ENCODE data around the gene FABP3.
A peak's percentile ranks its signal among the peaks of the same experiment; 100 is the strongest.

The FABP3 gene

DNA sequence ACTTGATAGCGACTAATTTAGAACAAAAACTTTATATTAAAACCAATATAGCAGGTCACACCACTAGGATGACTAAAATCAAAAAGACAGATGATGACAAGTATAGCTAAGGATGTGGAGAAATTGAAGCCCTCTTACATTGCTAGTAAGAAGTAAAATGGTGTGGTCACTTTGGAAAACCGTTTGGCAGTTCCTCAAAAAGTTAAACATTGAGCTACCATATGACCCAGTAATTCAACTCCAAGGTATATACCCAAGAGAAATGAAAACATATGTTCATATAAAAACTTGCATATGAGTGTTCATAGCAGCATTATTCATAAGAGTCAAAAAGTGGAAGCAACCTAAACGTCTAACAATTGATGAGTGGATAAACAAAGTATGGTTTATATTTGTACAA lies 27.1 kb upstream of the FABP3 start:
- Histone ChIP-seq H3K4me3 (ENCODE audit: low read depth, low read length) (no peak overlapping the region), H3K4me1 (ENCODE audit: control insufficient read depth, insufficient read depth, low read length) (no peaks in the 10 kb centered on the region), H3K9me3 (ENCODE audit: control insufficient read depth, insufficient read depth, low read depth, low read length) (no peaks in the 10 kb centered on the region), H3K36me3 (ENCODE audit: control insufficient read depth in 2 of 2, insufficient read depth in 1 of 2, low read length in 2 of 2) (no peaks in the 10 kb centered on the region), H3K27ac (ENCODE audit: extremely low read depth, low read depth, low read length) (no peak overlapping the region)
- TF ChIP-seq ZNF155 (tag by site-specific recombination; IDR thresholded peaks at IDR 0.05): no peak
- TF ChIP-seq, protein P1, sequence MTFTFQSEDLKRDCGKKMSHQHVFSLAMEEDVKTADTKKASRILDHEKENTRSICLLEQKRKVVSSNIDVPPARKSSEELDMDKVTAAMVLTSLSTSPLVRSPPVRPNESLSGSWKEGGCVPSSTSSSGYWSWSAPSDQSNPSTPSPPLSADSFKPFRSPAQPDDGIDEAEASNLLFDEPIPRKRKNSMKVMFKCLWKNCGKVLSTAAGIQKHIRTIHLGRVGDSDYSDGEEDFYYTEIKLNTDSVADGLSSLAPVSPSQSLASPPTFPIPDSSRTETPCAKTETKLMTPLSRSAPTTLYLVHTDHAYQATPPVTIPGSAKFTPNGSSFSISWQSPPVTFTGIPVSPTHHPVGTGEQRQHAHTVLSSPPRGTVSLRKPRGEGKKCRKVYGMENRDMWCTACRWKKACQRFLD (tag by site-specific recombination; IDR thresholded peaks at IDR 0.05): no peak
- no peak for TF ChIP-seq ZNF274 (IDR thresholded peaks at IDR 0.05; ENCODE audit: low read length)
- TF ChIP-seq ZNF274 (tag by site-specific recombination; IDR thresholded peaks at IDR 0.05; ENCODE audit: borderline replicate concordance): no peak
- TF ChIP-seq ZNF571 (tag by site-specific recombination; IDR thresholded peaks at IDR 0.05): no peak
- no peak for TF ChIP-seq ZEB2 (tag by site-specific recombination; IDR thresholded peaks at IDR 0.05)
- ChIA-PET POLR2A (no interaction called here), CTCF (interaction anchor here (0.6 kb wide), 1 partner anchor 63 kb away, joined by 3 read pairs; no protein-coding TSS in a partner anchor)

DNA sequence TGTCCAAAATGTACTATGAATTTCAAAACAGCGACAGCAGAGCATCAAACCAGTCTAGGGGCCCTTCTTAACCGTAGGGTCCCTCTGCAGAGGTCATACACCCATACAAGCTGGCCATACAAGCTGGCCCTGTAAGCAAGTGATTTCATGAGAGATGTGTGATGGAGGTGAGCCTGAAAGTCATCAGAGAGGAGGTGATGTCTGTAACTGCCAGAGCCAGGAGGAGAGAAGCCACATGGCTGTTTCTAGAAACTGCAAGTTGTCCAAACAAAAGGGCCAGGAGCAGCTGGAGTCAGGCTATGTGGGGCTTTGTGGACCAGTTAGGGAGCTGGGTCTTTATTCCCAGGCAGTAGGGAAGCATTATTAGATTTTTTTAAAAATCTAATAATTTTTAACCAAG lies 25.4 kb upstream of the FABP3 start:
- ChIA-PET CTCF (interaction anchor here (0.6 to 7.5 kb wide), 5 partner anchors 14 to 364 kb away, joined by 3 to 146 read pairs (median 3); partner anchors contain the start of gene SERINC2), POLR2A (no interaction called here)
- no peaks in the 10 kb centered on the region for H3K36me3 ChIP-seq (ENCODE audit: control insufficient read depth in 2 of 2, insufficient read depth in 1 of 2, low read length in 2 of 2)
- no peak overlapping the region for H3K4me3 ChIP-seq (ENCODE audit: low read depth, low read length)
- H3K4me1 ChIP-seq (ENCODE audit: control insufficient read depth, insufficient read depth, low read length): no peaks in the 10 kb centered on the region
- no peak for TF ChIP-seq YY2 (tag by site-specific recombination; IDR thresholded peaks at IDR 0.05)
- H3K9me3 ChIP-seq (ENCODE audit: control insufficient read depth, insufficient read depth, low read depth, low read length): no peaks in the 10 kb centered on the region
- H3K27ac ChIP-seq (ENCODE audit: extremely low read depth, low read depth, low read length): no peak overlapping the region

DNA sequence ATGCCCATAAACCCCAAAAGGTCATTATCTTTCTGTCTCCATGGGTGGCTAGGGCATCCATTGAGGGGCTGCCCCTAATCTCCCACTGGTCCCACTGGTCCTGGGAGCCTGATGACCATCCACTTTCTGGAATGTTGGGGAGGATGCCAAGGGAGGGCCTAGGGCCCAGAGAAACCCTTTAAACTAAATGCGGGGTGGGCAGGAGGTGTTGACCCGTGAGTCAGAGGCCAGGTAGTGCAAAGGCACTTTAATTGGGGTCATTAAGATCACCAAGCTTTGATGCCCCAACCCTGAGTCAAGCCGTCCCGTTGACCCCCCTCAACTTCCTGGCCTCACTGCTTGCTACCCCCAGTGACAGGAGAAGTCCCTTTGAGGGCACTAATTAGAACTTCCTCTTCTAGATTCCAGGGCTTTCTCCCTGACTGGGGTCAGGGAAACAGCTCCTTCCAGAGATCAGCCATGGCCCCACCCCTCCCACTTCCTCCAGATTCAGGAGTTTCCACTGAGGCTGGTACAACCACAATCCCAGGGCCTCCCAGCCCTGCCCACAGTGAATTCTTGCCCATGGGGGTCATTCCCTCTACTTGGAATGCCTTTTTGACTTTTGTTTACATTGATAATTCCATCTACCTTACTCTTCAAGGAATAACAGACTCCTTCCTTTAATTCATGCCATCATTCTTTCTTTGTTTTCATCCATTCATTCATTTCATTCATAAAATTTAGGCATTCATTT lies 24.7 kb upstream of the FABP3 start:
- no peaks in the 10 kb centered on the region for H3K36me3 ChIP-seq (ENCODE audit: control insufficient read depth in 2 of 2, insufficient read depth in 1 of 2, low read length in 2 of 2)
- H3K27ac ChIP-seq (ENCODE audit: extremely low read depth, low read depth, low read length): no peak overlapping the region
- TF ChIP-seq, protein P2, sequence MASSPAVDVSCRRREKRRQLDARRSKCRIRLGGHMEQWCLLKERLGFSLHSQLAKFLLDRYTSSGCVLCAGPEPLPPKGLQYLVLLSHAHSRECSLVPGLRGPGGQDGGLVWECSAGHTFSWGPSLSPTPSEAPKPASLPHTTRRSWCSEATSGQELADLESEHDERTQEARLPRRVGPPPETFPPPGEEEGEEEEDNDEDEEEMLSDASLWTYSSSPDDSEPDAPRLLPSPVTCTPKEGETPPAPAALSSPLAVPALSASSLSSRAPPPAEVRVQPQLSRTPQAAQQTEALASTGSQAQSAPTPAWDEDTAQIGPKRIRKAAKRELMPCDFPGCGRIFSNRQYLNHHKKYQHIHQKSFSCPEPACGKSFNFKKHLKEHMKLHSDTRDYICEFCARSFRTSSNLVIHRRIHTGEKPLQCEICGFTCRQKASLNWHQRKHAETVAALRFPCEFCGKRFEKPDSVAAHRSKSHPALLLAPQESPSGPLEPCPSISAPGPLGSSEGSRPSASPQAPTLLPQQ (tag by site-specific recombination; IDR thresholded peaks at IDR 0.05): no peak
- TF ChIP-seq, protein P3, sequence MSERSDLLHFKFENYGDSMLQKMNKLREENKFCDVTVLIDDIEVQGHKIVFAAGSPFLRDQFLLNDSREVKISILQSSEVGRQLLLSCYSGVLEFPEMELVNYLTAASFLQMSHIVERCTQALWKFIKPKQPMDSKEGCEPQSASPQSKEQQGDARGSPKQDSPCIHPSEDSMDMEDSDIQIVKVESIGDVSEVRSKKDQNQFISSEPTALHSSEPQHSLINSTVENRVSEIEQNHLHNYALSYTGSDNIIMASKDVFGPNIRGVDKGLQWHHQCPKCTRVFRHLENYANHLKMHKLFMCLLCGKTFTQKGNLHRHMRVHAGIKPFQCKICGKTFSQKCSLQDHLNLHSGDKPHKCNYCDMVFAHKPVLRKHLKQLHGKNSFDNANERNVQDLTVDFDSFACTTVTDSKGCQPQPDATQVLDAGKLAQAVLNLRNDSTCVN (tag by site-specific recombination; optimal IDR thresholded peaks at IDR 0.05): no peak
- TF ChIP-seq GLIS2 (tag by site-specific recombination; IDR thresholded peaks at IDR 0.05) (0 out of 2 replicates have a peak, but pooled peaks have one; percentile 18), GLI2 (tag by site-specific recombination; IDR thresholded peaks at IDR 0.05; ENCODE audit: borderline replicate concordance, low read depth) (no peak)
- no peak overlapping the region for H3K4me3 ChIP-seq (ENCODE audit: low read depth, low read length)
- ChIA-PET POLR2A (no interaction called here), CTCF (interaction anchor here (0.7 to 7.5 kb wide), 8 partner anchors 8 to 275 kb away, joined by 3 to 146 read pairs (median 5); partner anchors contain the start of gene SERINC2)
- no peaks in the 10 kb centered on the region for H3K9me3 ChIP-seq (ENCODE audit: control insufficient read depth, insufficient read depth, low read depth, low read length)
- H3K4me1 ChIP-seq (ENCODE audit: control insufficient read depth, insufficient read depth, low read length): no peaks in the 10 kb centered on the region

DNA sequence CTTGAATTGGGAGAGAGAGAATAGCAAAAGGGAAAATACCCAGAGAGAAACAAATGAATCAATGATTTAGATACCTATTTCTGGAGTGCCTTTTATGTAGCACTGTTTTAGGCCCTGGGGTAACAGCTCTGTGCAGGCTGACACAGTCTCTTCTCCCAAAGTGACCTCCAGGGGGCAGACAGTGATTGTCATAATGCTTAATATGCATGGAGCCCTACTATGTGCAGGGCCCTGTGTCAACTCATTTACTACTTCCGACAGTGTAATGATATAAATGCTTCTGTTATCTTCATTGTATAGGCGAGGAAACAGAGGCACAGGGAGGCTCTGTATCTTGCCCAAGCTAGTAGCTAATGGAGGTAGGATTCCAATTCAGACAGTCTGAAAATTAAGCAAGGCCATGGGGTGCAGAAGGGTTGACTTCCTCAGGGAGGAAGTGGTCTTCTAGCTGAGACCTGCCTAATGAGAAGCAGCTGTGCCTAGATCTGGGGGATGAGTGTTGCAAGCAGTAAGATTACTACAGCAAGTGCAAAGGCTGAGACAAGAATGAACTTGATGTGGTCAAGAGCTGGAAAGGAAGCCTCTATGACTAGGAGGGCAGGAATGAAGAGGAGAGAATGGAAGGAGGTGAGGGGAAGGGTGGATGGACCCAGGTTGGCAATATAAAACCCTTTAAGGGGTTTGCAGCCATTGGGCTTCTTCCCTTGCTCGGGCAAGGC lies 23.9 kb upstream of the FABP3 start:
- H3K9me3 ChIP-seq (ENCODE audit: control insufficient read depth, insufficient read depth, low read depth, low read length): no peaks in the 10 kb centered on the region
- H3K4me3 ChIP-seq (ENCODE audit: low read depth, low read length): no peak overlapping the region
- POLR2A ChIA-PET: interaction anchor here (0.8 kb wide), 2 partner anchors 25 to 100 kb away, joined by 3 read pairs; partner anchors contain the start of genes SNRNP40 and ZCCHC17
- no peaks in the 10 kb centered on the region for H3K4me1 ChIP-seq (ENCODE audit: control insufficient read depth, insufficient read depth, low read length)
- H3K36me3 ChIP-seq (ENCODE audit: control insufficient read depth in 2 of 2, insufficient read depth in 1 of 2, low read length in 2 of 2): no peaks in the 10 kb centered on the region
- CTCF ChIA-PET: interaction anchor here (0.6 to 7.5 kb wide), 8 partner anchors 8 to 416 kb away, joined by 3 to 146 read pairs (median 6); partner anchors contain the start of gene SERINC2
- no peak overlapping the region for H3K27ac ChIP-seq (ENCODE audit: extremely low read depth, low read depth, low read length)
- TF ChIP-seq ZNF654 (tag by site-specific recombination; IDR thresholded peaks at IDR 0.05; ENCODE audit: low read depth) (peak; percentile 10; the same call in 1 of the 2 replicates), SP7 (tag by site-specific recombination; IDR thresholded peaks at IDR 0.05) (no peak), ZNF837 (tag by site-specific recombination; IDR thresholded peaks at IDR 0.05) (no peak)
- TF ChIP-seq, protein P4, sequence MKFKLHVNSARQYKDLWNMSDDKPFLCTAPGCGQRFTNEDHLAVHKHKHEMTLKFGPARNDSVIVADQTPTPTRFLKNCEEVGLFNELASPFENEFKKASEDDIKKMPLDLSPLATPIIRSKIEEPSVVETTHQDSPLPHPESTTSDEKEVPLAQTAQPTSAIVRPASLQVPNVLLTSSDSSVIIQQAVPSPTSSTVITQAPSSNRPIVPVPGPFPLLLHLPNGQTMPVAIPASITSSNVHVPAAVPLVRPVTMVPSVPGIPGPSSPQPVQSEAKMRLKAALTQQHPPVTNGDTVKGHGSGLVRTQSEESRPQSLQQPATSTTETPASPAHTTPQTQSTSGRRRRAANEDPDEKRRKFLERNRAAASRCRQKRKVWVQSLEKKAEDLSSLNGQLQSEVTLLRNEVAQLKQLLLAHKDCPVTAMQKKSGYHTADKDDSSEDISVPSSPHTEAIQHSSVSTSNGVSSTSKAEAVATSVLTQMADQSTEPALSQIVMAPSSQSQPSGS (tag by site-specific recombination; IDR thresholded peaks at IDR 0.05; ENCODE audit: low read depth): no peak

All from HEK293 (cell line).